Calu3 (cell line): Measurements from ENCODE around the gene ZFYVE28. TPM values are rescaled to one million over a fixed set of nuclear protein-coding genes. Genes with fewer than 3 reads are reported as not detected.

Experiments
- BruUV-seq: library from RNA; stranded (reverse); fragments of 400-500 nt; replicated peaks from 2 replicates; lab custom pipeline; 2021; lab: Mats Ljungman, UMichigan
- CTCF ChIA-PET: fragments of 300-600 bp; sonication (Branson Sonifier 250); formaldehyde crosslinking; loops from one replicate; lab custom pipeline; 2022; ENCODE audit warnings: antibody characterized with exemption; lab: Charles Lee
- DNase-seq: peaks from one replicate; pipeline ENCODE4 v3.0.0; 2022
- H3K27ac Mint-ChIP-seq: one replicate; pipeline ENCODE4 v1.8.0; 2022; ENCODE audit warnings: mixed read lengths; ENCODE audit not compliant: unreplicated experiment
- H3K27me3 Mint-ChIP-seq: one replicate; pipeline ENCODE4 v1.8.0; 2022; ENCODE audit warnings: mixed read lengths; ENCODE audit not compliant: unreplicated experiment
- H3K36me3 Mint-ChIP-seq: one replicate; pipeline ENCODE4 v1.8.0; 2022; ENCODE audit warnings: mild to moderate bottlenecking, moderate library complexity, mixed read lengths; ENCODE audit not compliant: insufficient read depth, unreplicated experiment
- H3K4me1 Mint-ChIP-seq: one replicate; pipeline ENCODE4 v1.8.0; 2022; ENCODE audit warnings: mild to moderate bottlenecking, low read depth, mixed read lengths; ENCODE audit not compliant: unreplicated experiment
- H3K4me3 Mint-ChIP-seq: one replicate; pipeline ENCODE4 v1.8.0; 2022; ENCODE audit warnings: mild to moderate bottlenecking, low read depth, moderate library complexity, mixed read lengths; ENCODE audit not compliant: unreplicated experiment
- H3K9me3 Mint-ChIP-seq: one replicate; pipeline ENCODE4 v1.8.0; 2022; ENCODE audit warnings: low read depth, mixed read lengths; ENCODE audit not compliant: unreplicated experiment
- intact Hi-C: fragments of 100-400 bp; cut with micrococcal nuclease; formaldehyde crosslinking; loops from one replicate; pipeline ENCODE4 v1.10.0; 2022; ENCODE audit not compliant: unreplicated experiment
- total RNA-seq: library from RNA; stranded (reverse); gene quantifications from 2 replicates; pipeline ENCODE4 v1.2.3, GENCODE V29; 2022
- TF ChIP-seq, protein P1 (sequence below): fragments of 200-600 bp; IDR thresholded peaks from one replicate; pipeline ENCODE4 v1.8.0; 2022; ENCODE audit warnings: antibody characterized with exemption; ENCODE audit not compliant: unreplicated experiment

Gene ZFYVE28
- total RNA-seq, 1 experiment from 2014 or later = 1.2 TPM

DNA sequence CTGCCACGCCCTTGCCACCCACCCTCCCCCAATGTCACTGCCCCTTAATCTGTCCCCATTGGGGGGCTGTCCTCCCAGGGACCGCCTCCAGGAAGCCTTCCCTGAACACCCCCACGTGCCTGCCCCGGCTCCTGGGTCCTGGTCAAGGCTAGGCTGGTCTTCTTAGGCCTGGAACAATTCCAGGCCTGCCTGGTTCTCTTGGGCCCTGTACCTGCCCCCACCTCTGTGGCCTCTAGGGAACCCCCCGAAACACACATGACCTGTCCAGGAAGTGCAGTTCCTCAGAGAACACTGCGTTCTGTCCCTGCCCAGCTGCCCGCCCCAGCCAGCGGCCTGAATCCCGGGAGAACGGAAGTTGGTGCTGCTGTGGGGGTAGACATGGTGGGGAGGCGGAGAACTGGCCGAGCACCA is 161.7 kb downstream of the ZFYVE28 start:
- no TSS peak for BruUV-seq
- peaks cover 2% of the 10 kb centered on the region for H3K36me3 Mint-ChIP-seq
- H3K4me1 Mint-ChIP-seq = no peaks in the 10 kb centered on the region
- no peak overlapping the region for H3K27ac Mint-ChIP-seq
- H3K27me3 Mint-ChIP-seq = no peaks in the 10 kb centered on the region
- CTCF ChIA-PET = no interaction called here
- TF ChIP-seq, protein P1, sequence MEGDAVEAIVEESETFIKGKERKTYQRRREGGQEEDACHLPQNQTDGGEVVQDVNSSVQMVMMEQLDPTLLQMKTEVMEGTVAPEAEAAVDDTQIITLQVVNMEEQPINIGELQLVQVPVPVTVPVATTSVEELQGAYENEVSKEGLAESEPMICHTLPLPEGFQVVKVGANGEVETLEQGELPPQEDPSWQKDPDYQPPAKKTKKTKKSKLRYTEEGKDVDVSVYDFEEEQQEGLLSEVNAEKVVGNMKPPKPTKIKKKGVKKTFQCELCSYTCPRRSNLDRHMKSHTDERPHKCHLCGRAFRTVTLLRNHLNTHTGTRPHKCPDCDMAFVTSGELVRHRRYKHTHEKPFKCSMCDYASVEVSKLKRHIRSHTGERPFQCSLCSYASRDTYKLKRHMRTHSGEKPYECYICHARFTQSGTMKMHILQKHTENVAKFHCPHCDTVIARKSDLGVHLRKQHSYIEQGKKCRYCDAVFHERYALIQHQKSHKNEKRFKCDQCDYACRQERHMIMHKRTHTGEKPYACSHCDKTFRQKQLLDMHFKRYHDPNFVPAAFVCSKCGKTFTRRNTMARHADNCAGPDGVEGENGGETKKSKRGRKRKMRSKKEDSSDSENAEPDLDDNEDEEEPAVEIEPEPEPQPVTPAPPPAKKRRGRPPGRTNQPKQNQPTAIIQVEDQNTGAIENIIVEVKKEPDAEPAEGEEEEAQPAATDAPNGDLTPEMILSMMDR = no peak
- intact Hi-C loops = no loop called here
- DNase-seq = no peak
- H3K9me3 Mint-ChIP-seq = no peaks in the 10 kb centered on the region
- no peak overlapping the region for H3K4me3 Mint-ChIP-seq

DNA sequence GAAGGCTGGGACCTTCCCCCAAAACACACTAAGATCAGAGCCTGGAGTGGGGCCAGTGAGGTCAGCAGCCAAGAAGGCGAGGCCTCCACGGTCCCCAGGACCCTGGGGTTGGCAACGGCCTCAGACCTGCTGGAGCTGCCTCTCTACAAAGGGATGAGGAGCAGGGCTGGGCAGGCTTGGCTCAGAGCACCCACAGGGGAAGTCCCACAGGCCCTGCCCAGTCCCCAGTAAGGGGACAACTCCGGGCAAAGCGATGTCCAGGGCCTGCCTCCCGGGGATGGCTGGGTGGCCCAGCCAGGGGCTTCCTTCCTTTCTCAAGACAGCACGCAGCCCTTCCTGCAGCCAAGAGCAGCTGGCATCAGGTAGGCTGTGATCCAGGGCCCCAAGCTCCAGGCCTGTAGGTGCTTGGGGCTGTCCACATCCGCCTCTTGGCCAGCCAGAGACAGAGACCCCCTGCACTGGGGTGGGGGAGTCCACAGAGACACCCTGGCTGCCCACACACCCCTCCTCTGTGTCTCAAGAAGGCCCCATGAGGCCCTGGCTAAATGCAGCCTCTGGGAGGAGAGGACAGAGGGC is 162.2 kb downstream of the ZFYVE28 start:
- Mint-ChIP-seq H3K4me3 (no peak overlapping the region), H3K27me3 (no peaks in the 10 kb centered on the region), H3K9me3 (no peaks in the 10 kb centered on the region), H3K36me3 (no peaks in the 10 kb centered on the region), H3K27ac (no peak overlapping the region), H3K4me1 (no peaks in the 10 kb centered on the region)
- intact Hi-C loops = no loop called here
- no peak for DNase-seq
- BruUV-seq = no TSS peak
- CTCF ChIA-PET = no interaction called here
- TF ChIP-seq, protein P1 = no peak

DNA sequence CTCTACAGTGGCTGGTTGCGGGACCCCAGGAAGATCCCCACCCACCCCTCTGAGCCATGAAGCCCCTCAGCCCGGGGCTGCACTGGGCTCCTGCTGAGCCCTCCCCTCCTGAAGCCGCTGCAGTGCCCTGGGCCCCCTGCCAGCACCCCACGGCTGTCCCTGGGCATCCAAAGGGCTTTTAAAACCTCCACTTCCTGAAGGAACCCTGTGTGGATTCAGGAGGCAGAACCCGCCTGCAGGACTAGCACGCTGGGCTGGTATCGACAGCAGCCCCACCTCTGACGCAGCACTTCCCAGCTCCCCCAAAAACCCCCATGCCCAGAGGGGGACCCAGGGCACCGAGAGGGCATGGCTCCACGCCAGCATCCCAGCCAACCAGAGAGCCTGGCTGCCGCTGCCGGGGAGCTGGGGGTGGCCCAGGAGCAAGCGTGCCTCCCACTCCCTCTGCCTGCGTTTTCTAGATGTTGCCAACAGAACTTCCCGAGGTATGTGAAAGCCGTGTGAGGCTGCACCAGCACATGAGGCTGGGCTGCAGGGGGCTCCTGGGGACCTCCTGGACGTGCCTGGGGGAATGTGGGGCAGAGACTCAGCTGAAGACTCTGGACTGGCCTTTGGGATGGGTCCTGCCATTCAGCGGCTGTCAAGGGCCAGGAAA is 162.8 kb downstream of the ZFYVE28 start:
- BruUV-seq = no TSS peak
- no peaks in the 10 kb centered on the region for H3K9me3 Mint-ChIP-seq
- CTCF ChIA-PET = no interaction called here
- no peak for DNase-seq
- no peak overlapping the region for H3K4me3 Mint-ChIP-seq
- H3K36me3 Mint-ChIP-seq = no peaks in the 10 kb centered on the region
- TF ChIP-seq, protein P1 = no peak
- H3K27me3 Mint-ChIP-seq = no peaks in the 10 kb centered on the region
- intact Hi-C loops = no loop called here
- H3K27ac Mint-ChIP-seq = no peak overlapping the region
- H3K4me1 Mint-ChIP-seq = no peaks in the 10 kb centered on the region

DNA sequence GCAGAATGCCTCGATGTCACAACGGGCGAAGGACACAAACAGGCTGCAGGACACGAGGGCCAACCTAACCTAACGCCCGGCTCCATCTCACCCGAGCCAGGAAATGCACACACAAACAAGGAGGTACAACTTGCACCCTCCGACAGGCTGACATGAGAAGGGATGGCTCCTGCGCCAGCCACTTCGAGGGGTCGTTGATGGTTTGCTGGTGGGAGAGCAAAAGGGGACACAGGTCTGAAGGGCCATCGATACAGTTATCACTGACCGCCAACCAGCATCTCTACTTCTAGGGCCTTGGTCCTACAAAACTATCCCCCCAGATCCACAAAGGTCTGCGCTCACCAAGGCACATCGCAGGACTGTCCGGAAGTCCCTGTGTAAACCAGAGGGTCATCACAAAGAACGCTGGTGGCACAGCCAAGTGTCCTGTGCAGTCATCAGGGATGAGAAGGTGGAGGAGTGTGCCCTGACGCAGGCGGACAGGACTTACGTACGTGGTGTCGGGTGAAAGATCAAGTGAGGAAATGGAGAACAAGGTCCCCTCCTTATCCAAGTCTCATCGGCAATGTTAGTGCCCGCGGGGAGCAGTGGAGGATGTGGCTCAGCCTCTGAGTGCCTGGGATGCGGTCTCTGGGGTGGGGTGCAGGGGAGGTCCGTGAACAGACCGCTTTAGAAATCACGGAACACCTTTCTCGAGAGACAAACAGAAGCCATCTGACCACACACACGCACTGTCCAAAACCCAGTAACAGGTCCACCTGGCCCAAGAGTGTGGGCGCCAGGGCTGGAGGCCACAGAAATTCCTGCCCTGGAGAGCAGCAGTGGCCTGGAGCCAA is 163.6 kb downstream of the ZFYVE28 start:
- CTCF ChIA-PET = no interaction called here
- H3K27ac Mint-ChIP-seq = no peak overlapping the region
- H3K4me1 Mint-ChIP-seq = no peaks in the 10 kb centered on the region
- TF ChIP-seq, protein P1 = no peak
- no peaks in the 10 kb centered on the region for H3K9me3 Mint-ChIP-seq
- BruUV-seq = no TSS peak
- DNase-seq = no peak
- no peak overlapping the region for H3K4me3 Mint-ChIP-seq
- H3K36me3 Mint-ChIP-seq = no peaks in the 10 kb centered on the region
- intact Hi-C loops = no loop called here
- no peaks in the 10 kb centered on the region for H3K27me3 Mint-ChIP-seq
